Esophagus mucosa (tissue), 1 donor: ENCODE data around the gene FLT1. TPM values are rescaled to one million over a fixed set of nuclear protein-coding genes. Genes with fewer than 3 reads are reported as not detected.

ENCODE experiments used
- ATAC-seq: fragments of 200-7000 bp; cut with Tn5 transposase; one replicate; pipeline ENCODE4 v1.9.1; 2020
- total RNA-seq: library from RNA; stranded (reverse); gene quantifications from one replicate; pipeline ENCODE4 v1.2.4, GENCODE V29; 2023
- donor health status: DM: yes; HTN: yes; CAD: no.

The FLT1 gene
- total RNA-seq, 1 donor from 2014 or later, result 5.3 TPM

DNA sequence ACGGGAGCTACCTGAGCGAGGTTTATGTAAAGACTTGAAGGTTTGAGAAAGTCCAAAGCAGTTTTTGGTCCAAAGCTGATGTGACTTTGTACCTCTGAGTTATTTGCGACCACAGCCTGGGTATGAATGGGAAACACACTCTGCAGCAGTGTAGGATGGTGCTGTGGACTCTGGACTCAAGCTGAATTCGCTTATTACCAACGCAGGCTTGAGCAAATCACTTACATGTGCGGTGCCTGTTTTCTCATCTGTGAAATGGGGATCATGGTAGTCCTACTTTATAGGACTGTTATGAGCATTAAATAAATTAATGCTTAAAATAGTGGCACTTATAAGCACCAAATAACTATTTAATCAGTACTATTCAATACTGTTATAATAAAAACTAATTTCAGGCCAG, 180.0 kb downstream of the FLT1 start:
- ATAC-seq, result no peak

DNA sequence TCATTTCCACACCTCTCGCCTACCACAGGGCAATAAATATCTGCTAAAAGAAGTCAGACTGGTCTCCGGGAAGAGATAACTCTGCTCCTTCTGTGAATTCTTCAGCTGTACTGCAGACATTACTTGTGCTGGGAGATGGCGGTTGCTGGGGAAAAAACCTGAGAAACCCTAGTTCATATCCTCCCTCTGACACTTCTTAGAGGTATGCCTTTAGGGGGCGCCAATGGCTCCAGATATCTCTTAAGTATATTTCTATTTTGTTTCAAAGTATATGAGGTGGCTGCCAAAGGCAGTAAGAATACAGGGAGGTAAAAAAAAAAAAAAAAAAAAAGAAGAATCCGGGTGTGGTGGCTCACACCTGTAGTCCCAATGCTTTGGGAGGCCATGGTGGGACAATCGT, 181.3 kb downstream of the FLT1 start:
- ATAC-seq, result no peak

DNA sequence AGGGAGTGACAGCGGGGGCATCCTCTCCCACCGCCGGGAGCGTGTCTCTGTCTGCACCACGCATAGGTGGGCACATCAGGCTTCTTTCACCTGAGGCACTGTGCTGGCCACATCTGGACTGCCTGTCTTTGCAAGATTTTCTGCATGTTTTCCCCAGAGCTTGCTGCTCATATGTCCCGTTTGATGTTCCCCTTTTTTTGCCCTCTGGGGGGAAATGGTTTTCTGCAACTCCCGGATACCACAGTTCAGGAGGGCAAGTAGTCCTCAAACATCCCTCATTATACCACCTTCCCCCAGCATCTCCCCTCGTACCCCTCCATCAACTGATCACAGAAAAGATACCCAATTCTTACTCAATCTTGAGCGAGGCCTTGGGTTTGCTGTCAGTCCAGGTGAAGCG, 188.6 kb downstream of the FLT1 start:
- no peak for ATAC-seq

DNA sequence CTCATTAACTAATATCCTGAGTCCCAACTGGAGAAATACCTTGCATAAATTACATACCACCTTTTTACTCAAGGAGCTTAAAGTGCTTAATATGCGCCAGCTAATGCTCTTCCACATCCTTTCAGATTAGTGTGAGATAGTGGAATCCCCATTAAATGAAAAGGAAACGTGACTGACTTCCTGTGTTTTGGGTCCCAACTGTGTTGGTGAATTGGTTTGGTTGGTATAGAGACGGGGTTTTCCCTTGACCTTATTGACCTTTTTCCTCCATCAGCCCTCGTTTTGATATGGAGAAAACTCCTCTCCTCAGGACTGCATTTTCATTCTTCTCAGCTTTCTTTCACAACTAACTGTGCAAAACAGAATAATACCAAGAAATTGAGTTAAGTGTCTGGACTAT, 193.1 kb downstream of the FLT1 start:
- ATAC-seq, result no peak

DNA sequence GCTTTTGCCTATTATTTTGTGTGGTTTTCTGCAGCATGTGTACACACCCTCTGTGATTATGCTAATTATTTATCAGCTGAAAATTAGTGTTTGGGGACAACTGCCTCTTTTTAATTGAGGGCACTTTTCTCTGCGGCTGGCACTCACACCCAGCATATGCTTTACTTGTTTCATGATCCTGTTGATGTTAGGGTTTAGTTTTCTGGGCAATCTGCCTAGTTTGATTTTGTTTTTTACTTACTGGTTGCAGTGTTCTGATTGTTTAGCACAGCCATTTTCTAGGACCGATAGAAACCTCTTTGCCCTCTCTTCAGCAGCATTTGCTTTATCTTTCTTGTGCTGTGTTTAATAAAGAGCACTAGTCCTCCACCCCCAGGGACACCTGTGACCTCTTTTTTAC, 195.0 kb downstream of the FLT1 start:
- ATAC-seq, result no peak

DNA sequence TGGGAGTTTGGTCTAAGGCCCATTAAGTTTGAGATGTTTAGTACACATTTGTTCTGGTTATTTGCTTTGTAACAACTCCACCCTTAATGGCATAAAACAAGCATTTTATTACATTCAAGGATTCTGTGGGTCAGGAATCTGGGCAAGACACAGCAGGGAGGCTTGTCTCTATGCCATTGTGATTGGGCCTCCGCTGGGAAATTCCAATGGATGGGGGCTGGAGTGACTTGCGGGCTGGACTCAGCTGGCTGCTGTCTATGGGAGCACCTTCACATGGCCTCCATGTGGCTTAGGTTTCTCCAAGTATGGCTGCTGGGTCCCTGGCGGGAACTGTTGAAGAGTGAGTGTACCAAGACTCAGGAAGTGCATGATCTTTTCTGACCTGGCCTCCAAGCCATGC, 197.6 kb downstream of the FLT1 start:
- no peak for ATAC-seq

DNA sequence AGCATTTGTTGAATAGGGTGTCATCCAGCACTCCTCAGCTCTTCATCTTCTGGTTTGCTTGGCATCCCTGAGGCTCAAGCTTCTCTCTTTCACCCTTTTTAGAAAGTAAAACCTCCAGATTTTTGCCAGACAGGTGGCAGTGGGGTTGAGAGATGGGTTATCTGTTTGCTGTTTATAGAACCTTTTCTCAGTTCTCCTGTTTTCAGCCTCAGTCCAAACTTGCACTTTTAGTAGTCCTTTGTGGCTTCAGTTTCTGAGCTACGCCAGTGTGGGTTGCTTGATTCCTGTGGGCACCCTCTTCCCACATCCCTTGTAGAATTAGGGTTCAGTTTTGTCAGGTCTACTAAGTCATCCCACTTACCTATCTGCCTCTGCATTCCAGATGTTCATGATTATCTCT, 208.7 kb downstream of the FLT1 start:
- no peak for ATAC-seq

DNA sequence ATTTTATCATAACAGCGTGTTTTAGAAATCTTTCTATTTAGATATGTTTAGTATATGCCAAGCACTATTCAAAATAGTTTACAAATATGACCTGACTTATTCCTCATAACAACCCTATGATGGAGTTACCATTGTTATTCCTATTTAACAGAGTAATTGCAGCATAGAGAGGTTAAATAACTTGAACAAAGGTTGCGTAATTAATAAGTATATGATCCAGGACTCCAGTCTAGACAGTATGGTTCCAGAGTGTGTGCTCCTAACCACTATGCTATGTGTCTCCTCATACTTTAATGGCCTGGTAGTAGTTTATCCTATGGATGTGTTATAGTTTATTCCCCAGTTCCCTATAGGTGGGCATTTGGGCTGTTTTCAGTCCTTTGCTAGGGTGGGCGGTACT, 211.3 kb downstream of the FLT1 start:
- no peak for ATAC-seq

DNA sequence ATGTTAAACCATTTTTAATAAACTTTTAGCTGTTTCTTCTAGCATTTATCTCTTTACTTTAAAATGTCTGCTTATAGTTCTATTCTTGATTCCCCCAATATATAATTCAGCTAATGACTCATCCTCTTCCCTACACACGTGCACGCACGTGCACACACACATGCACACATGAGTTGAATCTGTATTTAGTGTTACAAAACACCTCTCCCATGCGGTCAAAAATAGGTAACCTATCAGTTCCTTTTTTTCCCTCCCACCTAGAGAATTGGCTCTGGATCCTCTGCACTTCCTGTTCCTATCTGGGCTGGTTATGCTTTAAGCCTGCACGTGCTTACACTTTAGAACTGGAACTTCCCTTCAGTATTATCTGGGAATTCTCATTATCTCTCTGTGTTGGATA, 212.5 kb downstream of the FLT1 start:
- ATAC-seq, result no peak

DNA sequence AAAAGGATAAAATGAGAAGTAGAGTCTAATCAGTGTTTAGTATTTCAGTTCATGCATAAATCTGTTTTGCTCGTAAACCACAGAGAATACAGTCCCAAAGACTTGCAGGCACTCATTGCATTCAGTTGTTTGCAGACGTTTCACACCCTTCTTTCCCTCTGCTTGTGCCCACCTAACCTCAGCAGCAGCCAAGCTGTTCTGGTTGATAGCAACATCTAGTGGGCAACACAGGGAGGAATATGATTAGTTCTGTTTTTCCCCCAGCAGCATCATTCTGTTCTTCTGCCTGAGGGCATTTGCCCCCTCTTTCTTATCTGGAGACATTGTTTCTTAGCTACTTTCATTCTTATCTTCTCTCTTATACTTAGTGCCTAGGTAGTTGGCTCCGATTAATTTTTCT, 221.0 kb downstream of the FLT1 start:
- no peak for ATAC-seq

DNA sequence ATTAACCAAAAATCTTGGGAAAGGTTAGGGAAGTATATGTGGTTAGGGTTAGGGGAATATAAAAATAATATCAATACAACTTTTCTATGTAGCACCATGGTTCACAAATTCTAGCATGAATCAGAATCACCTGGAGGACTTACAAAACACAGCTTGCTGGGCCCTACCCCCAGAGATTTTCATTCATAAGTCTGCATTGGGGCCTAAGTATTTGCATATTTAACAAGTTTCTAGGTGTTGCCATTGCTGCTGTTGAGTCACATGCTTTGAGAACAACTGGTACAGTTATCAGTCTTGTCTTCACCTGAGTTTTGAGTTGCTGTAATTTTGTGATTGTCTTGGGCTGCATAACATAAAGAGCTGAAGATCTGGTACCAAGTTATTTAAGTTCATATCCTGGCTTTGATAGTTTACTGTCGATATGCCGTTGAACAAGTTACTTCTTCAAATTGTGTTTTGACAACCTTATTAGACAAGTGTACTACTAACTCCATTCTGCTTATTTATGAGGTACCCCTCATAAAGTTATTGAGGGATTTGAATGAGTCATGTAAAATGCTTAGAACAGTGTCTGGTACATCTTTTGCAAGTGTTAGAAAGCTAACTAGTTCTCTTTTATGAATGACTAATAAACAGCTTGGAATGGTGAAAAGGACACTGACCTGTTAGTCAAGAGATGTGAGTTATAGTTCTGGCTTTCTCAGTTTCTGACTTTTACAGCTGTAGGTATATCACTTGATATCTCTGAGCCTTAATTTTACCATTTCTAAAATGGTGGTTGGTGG, 223.7 kb downstream of the FLT1 start:
- no peak for ATAC-seq

DNA sequence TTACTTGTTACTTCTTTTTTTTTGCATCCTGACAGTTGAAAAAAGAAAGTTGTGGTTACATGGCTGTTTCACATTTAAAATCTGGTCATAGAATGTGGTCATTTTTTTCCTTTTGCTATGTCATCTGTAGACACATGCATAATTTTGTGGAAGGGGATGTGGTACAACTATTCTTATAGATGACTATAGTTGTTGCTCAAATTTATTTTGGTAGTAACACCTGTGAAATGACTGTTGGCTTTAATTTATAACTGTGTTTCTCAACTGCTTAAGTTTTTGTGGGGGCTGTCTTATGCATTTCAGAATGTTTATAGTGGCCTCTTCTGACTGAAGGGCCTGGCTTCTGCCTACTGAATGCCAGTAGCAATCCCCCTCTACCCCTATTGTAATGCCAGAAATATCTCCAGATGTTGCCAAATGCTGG, 226.1 kb downstream of the FLT1 start:
- no peak for ATAC-seq

DNA sequence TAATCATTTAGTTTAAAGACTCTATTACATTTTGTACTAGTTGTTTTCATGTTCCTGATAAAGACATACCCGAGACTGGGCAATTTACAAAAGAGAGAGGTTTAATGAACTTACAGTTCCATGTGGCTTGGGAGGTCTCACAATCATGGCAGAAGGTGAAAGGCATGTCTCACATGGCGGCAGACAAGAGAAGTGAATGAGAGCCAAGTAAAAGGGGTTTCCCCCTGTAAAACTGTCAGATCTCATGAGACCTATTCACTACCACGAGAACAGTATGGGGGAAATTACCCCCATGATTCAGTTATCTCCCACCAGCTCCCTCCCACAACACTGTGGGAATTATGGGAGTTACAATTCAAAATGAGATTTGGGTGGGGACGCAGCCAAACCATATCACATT, 227.4 kb downstream of the FLT1 start:
- no peak for ATAC-seq

DNA sequence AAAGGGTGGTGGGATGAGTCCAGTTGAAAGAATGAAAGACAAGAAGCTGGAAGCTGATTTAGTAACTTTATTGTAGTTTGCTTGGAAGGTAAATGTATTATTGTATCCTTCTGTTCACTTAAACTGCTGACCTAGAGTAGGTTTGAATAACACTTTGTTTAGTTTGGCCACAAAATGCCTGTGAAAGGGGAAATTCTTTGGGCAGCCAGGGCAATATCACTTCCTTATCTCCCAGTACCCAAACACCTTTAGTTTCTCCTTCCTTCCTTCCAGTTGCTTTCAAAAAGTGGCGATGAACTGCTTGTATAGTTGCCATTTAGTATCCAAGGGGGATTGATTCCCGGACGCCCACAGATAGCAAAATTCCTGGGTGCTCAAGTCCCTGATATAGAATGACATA, 236.5 kb downstream of the FLT1 start:
- no peak for ATAC-seq

DNA sequence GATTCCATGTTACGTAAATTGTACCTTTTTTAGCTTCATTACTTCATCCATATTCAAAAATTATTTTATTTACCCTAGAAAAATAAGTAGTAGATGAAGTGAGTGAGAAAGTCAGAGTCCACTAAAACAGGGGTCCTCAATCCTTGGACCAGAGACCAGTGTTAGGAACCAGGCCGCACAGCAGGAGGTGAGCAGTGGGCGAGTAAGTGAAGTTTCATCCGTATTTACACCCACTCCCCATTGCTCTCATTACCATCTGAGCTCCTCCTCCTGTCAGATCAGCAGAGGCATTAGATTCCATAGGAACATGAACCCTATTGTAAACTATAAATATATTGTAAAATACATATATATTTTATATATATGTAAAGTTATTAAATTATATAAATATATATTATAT, 237.6 kb downstream of the FLT1 start:
- no peak for ATAC-seq

DNA sequence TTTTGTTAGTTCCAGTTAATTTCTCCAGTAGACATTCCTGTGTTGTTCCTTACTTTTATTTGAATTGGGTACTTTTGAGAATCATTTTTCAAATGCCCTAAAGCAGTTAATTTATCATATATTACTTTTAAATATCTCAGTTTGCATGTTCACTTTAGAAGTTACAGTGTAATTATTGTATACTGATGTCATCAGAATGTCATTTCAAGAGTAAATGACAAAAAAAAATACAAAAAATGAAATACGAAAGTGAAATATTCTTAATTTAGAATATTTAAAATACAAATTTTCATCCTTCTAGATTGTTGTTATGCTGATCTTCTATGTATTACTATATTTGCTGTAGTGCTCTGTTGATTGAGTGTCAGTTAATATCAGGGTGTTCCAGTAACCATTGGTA, 242.4 kb downstream of the FLT1 start:
- ATAC-seq, result no peak

DNA sequence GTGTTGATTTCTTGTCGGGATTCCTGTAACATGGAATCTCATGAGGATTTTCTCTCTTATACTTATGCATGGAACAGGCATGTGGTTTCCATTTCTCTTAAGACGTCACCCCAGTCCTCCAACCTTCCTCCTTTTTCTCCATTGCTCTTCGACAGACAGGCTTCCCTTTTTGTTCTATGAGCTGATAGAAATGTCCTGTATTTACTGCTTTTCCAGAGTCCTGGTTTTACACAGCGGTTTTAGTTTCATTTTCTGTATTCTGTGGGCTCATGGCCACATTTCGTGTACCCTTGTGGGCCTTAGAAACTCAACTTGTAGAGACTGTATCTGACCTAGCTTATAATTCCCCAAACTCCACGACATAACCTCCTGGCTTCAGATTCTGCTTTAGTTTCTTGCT, 243.5 kb downstream of the FLT1 start:
- no peak for ATAC-seq

DNA sequence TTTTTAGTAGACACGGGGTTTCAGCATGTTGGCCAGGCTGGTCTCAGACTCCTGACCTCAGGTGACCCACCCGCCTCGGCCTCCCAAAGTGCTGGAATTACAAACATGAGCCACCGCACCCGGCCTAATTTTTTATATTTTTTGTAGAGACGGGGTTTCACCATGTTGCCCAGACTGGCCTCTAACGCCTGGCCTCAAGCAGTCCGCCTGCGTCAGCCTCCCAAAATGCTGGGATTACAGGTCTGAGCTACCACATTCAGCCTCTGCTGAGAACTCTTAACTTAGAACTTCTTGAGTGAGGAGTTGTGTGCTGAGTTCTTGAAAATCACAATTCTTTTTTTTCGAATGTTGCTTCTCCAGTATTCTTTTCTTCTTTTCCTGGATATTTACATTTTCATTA, 244.4 kb downstream of the FLT1 start:
- ATAC-seq, result no peak

Other genes with a start within 250 kb of the FLT1 start
- 55.2 TPM for gene POMP, start 164.0 kb upstream of the FLT1 start, total RNA-seq
- 0.84 TPM for gene SLC46A3, start 223.8 kb upstream of the FLT1 start, total RNA-seq